Keratinocyte (primary cell): ENCODE data around the gene ANKRD60. TPM values are rescaled to one million over a fixed set of nuclear protein-coding genes. Genes with fewer than 3 reads are reported as not detected.

ENCODE experiments used
- DNase-seq: peaks from one replicate; pipeline ENCODE4 v3.0.0-alpha.2; 2011; ENCODE audit warnings: low read depth, missing footprints, low spot score
- FAIRE-seq: peaks from 2 replicates; lab custom pipeline; 2011; peaks lifted over from hg19 to GRCh38; lab: Jason Lieb, UNC
- H2AFZ ChIP-seq: 2 replicates; pipeline ENCODE4 v1.6.0; 2012; ENCODE audit warnings: low read length, control low read depth, inconsistent platforms; ENCODE audit not compliant: control insufficient read depth
- H3K27ac ChIP-seq: 2 replicates; pipeline ENCODE4 v1.5.1; 2011; ENCODE audit warnings: low read length; ENCODE audit not compliant: control insufficient read depth, insufficient read depth
- H3K27me3 ChIP-seq: 3 replicates; pipeline ENCODE4 v1.6.0; 2011; ENCODE audit warnings: low read length; ENCODE audit not compliant: control insufficient read depth, insufficient read depth; ENCODE audit errors: extremely low read depth
- H3K36me3 ChIP-seq, 2 experiments: 2 replicates in 1 of 2; 3 replicates in 1 of 2; pipeline ENCODE4 v1.5.1; 2011; ENCODE audit warnings: low read length in 2 of 2, mild to moderate bottlenecking in 1 of 2; ENCODE audit not compliant: control insufficient read depth in 2 of 2, insufficient read depth in 2 of 2; ENCODE audit errors: extremely low read depth in 1 of 2
- H3K4me1 ChIP-seq: 3 replicates; pipeline ENCODE4 v1.5.1; 2011; ENCODE audit warnings: low read length; ENCODE audit not compliant: control insufficient read depth, insufficient read depth; ENCODE audit errors: extremely low read depth
- H3K4me2 ChIP-seq: 3 replicates; pipeline ENCODE4 v1.6.0; 2011; ENCODE audit warnings: low read depth, low read length; ENCODE audit not compliant: control insufficient read depth, insufficient read depth; ENCODE audit errors: extremely low read depth
- H3K4me3 ChIP-seq, 3 experiments: fragments of 200-600 bp in 1 of 3; sonication (generic) in 1 of 3; 2 replicates in 2 of 3; 3 replicates in 1 of 3; pipeline ENCODE4 v1.5.1; 2011 to 2016; ENCODE audit warnings: low read length in 3 of 3, mild to moderate bottlenecking in 3 of 3, control low read depth in 2 of 3, inconsistent platforms in 1 of 3, low read depth in 1 of 3, mixed read lengths in 1 of 3, mixed run types in 1 of 3, moderate library complexity in 1 of 3; ENCODE audit not compliant: control insufficient read depth in 2 of 3, insufficient read depth in 2 of 3; ENCODE audit errors: extremely low read depth in 1 of 3
- H3K79me2 ChIP-seq: 2 replicates; pipeline ENCODE4 v1.6.0; 2012; ENCODE audit warnings: low read length; ENCODE audit not compliant: control insufficient read depth, insufficient read depth
- H3K9ac ChIP-seq: 3 replicates; pipeline ENCODE4 v1.6.0; 2011; ENCODE audit warnings: low read length; ENCODE audit not compliant: control insufficient read depth, insufficient read depth; ENCODE audit errors: extremely low read depth
- H3K9me1 ChIP-seq: 3 replicates; pipeline ENCODE4 v1.6.0; 2011; ENCODE audit warnings: low read length; ENCODE audit not compliant: control insufficient read depth, insufficient read depth; ENCODE audit errors: extremely low read depth
- H3K9me3 ChIP-seq: 2 replicates; pipeline ENCODE4 v1.5.1; 2012; ENCODE audit warnings: low read depth, low read length; ENCODE audit not compliant: control insufficient read depth
- H4K20me1 ChIP-seq: 3 replicates; pipeline ENCODE4 v1.6.0; 2011; ENCODE audit warnings: low read length; ENCODE audit not compliant: control insufficient read depth, insufficient read depth; ENCODE audit errors: extremely low read depth
- EZH2 ChIP-seq: IDR thresholded peaks from one replicate; pipeline ENCODE4 v1.6.1; 2012; ENCODE audit warnings: inconsistent platforms, mild to moderate bottlenecking, low read length, moderate library complexity
- dilution Hi-C: fragments of 300-500 bp; cut with MboI; formaldehyde crosslinking; loops from one replicate; pipeline ENCODE4 v1.7.0; 2020; ENCODE audit warnings: low sequenced_read_pairs; ENCODE audit not compliant: extremely low pct_ligation_motif_present
- polyA plus RNA-seq, 5 experiments: library from polyadenylated mRNA; depleted of rRNA in 3 of 5; stranded (reverse) in 3 of 5; stranded (forward) in 1 of 5; unstranded in 1 of 5; fragments of >200 nt; gene quantifications; 1 replicate in 1 of 5; 2 replicates in 3 of 5; 3 replicates in 1 of 5; pipeline versions ENCODE4 v1.2.1 to v1.2.3, GENCODE V29; 2011 to 2012; ENCODE audit warnings: missing spikeins in 2 of 5, low read depth in 1 of 5, low replicate concordance in 1 of 5
- TF ChIP-seq, protein P1 (sequence below), 3 experiments: IDR thresholded peaks in 1 of 3; conservative IDR thresholded peaks in 1 of 3; optimal IDR thresholded peaks in 1 of 3; 2 replicates in 2 of 3; 3 replicates in 1 of 3; pipeline versions ENCODE3 to v1.5.1; 2011; ENCODE audit warnings: low read length in 3 of 3, mild to moderate bottlenecking in 3 of 3, moderate library complexity in 2 of 3, control low read depth in 1 of 3, inconsistent platforms in 1 of 3; ENCODE audit not compliant: insufficient read depth in 2 of 3; ENCODE audit errors: extremely low read depth in 1 of 3

Gene ANKRD60
- polyA plus RNA-seq, 1 donor (not counting 4 experiments of a cell fraction or from before 2014, with no cell fraction given) = not detected

DNA sequence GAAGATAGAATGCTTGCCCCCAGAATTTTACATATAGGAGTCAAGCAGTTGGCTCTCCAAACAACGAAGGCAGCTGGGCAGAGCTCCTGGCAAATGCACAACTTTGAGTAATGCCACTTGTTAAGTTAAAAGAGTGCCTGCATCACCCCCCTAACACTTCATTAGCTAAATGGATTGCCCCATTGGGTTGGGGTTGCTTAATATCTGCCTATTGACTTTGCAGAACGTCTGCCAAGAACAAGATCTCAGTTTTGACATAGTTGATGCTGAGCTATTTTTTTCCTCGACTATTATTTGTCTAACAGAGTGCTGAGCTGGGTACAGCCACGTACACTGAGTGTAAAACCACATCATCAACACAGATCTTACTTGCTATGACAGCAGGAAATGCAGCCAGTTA lies 12.1 kb downstream of the ANKRD60 start:
- Histone ChIP-seq H3K27ac (no peak overlapping the region), H2AFZ (no peak overlapping the region), H4K20me1 (no peaks in the 10 kb centered on the region), H3K9ac (no peak overlapping the region), H3K79me2 (no peaks in the 10 kb centered on the region), H3K4me2 (no peak overlapping the region), H3K9me1 (no peaks in the 10 kb centered on the region), H3K27me3 (peaks cover 77% of the 10 kb centered on the region), H3K4me1 (no peaks in the 10 kb centered on the region), H3K4me3 (no peak overlapping the region), H3K9me3 (peaks cover 6% of the 10 kb centered on the region), H3K36me3 (no peaks in the 10 kb centered on the region)
- TF ChIP-seq, protein P1, sequence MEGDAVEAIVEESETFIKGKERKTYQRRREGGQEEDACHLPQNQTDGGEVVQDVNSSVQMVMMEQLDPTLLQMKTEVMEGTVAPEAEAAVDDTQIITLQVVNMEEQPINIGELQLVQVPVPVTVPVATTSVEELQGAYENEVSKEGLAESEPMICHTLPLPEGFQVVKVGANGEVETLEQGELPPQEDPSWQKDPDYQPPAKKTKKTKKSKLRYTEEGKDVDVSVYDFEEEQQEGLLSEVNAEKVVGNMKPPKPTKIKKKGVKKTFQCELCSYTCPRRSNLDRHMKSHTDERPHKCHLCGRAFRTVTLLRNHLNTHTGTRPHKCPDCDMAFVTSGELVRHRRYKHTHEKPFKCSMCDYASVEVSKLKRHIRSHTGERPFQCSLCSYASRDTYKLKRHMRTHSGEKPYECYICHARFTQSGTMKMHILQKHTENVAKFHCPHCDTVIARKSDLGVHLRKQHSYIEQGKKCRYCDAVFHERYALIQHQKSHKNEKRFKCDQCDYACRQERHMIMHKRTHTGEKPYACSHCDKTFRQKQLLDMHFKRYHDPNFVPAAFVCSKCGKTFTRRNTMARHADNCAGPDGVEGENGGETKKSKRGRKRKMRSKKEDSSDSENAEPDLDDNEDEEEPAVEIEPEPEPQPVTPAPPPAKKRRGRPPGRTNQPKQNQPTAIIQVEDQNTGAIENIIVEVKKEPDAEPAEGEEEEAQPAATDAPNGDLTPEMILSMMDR (optimal IDR thresholded peaks at IDR 0.05 in 1 of 3, IDR thresholded peaks at IDR 0.05 in 1 of 3, conservative IDR thresholded peaks at IDR 0.05 in 1 of 3; ENCODE audit: extremely low read depth in 1 of 3, insufficient read depth in 2 of 3, low read length in 3 of 3) = no peak
- no peak for TF ChIP-seq EZH2
- dilution Hi-C loops = no loop called here
- DNase-seq (no peak), FAIRE-seq (no peak)

DNA sequence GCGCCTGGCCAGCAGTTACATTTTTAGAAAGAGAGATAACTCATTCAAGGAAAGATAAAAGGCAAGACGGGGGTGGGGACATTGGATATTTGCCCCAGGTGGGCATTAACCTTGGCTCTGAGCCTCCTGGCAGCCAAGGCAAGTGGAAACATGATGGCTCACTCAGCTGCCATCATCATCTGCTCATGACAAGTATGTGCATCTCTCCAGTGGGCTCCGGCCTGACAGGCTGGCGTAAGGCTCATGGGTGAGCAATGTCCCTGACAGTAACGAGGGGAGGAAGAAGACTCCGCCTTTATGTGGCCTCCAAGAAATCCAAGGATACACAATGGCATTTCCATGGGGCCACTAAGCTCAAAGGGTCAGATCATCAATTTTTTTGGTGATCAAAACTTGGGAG lies 13.3 kb downstream of the ANKRD60 start:
- Histone ChIP-seq H3K27me3 (peaks cover 75% of the 10 kb centered on the region), H3K27ac (no peak overlapping the region), H3K79me2 (no peaks in the 10 kb centered on the region), H2AFZ (no peak overlapping the region), H3K9me1 (no peaks in the 10 kb centered on the region), H3K9me3 (peaks cover 6% of the 10 kb centered on the region), H3K4me3 (no peak overlapping the region), H3K4me2 (no peak overlapping the region), H3K4me1 (no peaks in the 10 kb centered on the region), H3K36me3 (no peaks in the 10 kb centered on the region), H4K20me1 (no peaks in the 10 kb centered on the region), H3K9ac (no peak overlapping the region)
- FAIRE-seq = no peak
- TF ChIP-seq EZH2 = no peak
- TF ChIP-seq, protein P1 (optimal IDR thresholded peaks at IDR 0.05 in 1 of 3, IDR thresholded peaks at IDR 0.05 in 1 of 3, conservative IDR thresholded peaks at IDR 0.05 in 1 of 3; ENCODE audit: extremely low read depth in 1 of 3, insufficient read depth in 2 of 3, low read length in 3 of 3) = no peak
- dilution Hi-C loops = no loop called here
- no peak for DNase-seq
